Measurements from ENCODE around the gene ADAMTSL1.

GRCh38 chr9:18698992-18699391, 225.0 kb downstream of the ADAMTSL1 start:
- TF ChIP-seq POLR2A (IDR thresholded peaks at IDR 0.05): no peak
- TF ChIP-seq CTCF (IDR thresholded peaks at IDR 0.05): no peak

Data from right lobe of liver (tissue), 4 donors.